ENCODE results near the gene SNX20. TPM values are rescaled to one million over a fixed set of nuclear protein-coding genes. Genes with fewer than 3 reads are reported as not detected.

SNX20 gene
- total and polyA plus RNA-seq, 2 of the 4 experiments (the other 2 are of a cell fraction) = not detected

- Histone ChIP-seq H3K23ac (ENCODE audit: low read depth, low read length) (no peak overlapping the region), H2BK20ac (ENCODE audit: low read depth, low read length) (no peak overlapping the region), H4K5ac (ENCODE audit: low read depth, low read length) (peak overlapping the region; percentile 53; the same call in 1 of the 2 replicates), H4K8ac (ENCODE audit: low read depth in 2 of 2, low read length in 2 of 2) (peak overlapping the region; percentile 53 to 69; a peak in 3 of 4 replicates), H3K4me2 (ENCODE audit: low read depth, low read length) (peak overlapping the region; percentile 66), H3K27me3 (ENCODE audit: control insufficient read depth, insufficient read depth, low read length) (peaks cover 10% of the 10 kb centered on the region), H2BK120ac (ENCODE audit: low read depth, low read length) (peak overlapping the region; percentile 70), H3K4me1 (ENCODE audit: control insufficient read depth, insufficient read depth, low read length) (no peaks in the 10 kb centered on the region), H3K36me3 (ENCODE audit: control insufficient read depth, insufficient read depth, low read length) (no peaks in the 10 kb centered on the region), H3K18ac (ENCODE audit: low read depth, low read length) (no peak overlapping the region; the same call in 1 of the 2 replicates), H3K4ac (ENCODE audit: low read depth, low read length) (0 out of 2 replicates have a peak overlapping the region, but pooled peaks have one; percentile 43), H4K20me1 (ENCODE audit: insufficient read depth, low read length) (no peaks in the 10 kb centered on the region), H3K9me3 (ENCODE audit: control insufficient read depth, insufficient read depth, low read length) (no peaks in the 10 kb centered on the region), H3K14ac (replicated peaks; ENCODE audit: low read depth, low read length) (peak overlapping the region; percentile 63; the same call in 1 of the 2 replicates), H2AFZ (replicated peaks; ENCODE audit: low read length, poor library complexity) (peak overlapping the region; percentile 94), H4K91ac (ENCODE audit: insufficient read depth, low read depth, low read length) (no peak overlapping the region), H2AK5ac (ENCODE audit: low read depth, low read length) (no peak overlapping the region), H3K27ac (ENCODE audit: insufficient read depth, low read length) (no peak overlapping the region), H3K9ac (ENCODE audit: low read depth, low read length) (no peak overlapping the region), H3K9me1 (ENCODE audit: insufficient read depth, low read length) (no peaks in the 10 kb centered on the region), H2BK15ac (ENCODE audit: low read depth, low read length) (no peak overlapping the region), H3K79me1 (ENCODE audit: low read depth in 1 of 2, low read length in 2 of 2) (no peaks in the 10 kb centered on the region), H3K56ac (ENCODE audit: extremely low read depth, insufficient read depth, low read length) (no peak overlapping the region), H2AK9ac (replicated peaks; ENCODE audit: low read depth, low read length, poor library complexity) (peak overlapping the region; percentile 38), H2BK5ac (ENCODE audit: low read depth, low read length, poor library complexity, severe bottlenecking) (no peak overlapping the region), H3K4me3 (ENCODE audit: insufficient read depth, low read depth, low read length) (peak overlapping the region; percentile 29)
- in situ Hi-C loops (cut with MboI; ENCODE audit: low sequenced_read_pairs) (no loop called here), dilution Hi-C loops (cut with HindIII; ENCODE audit: low sequenced_read_pairs, unreplicated experiment) (no loop called here), intact Hi-C loops (cut with micrococcal nuclease) (no loop called here)
- ATAC-seq (ENCODE audit: low read depth) (peak; percentile 51), DNase-seq (peak; percentile 46)
- 43% methylated on average over 4 of the region's 19 CpGs; no CpG with 5 or more reads in 1 of the 2 experiments for WGBS, 2 experiments (ENCODE audit: extremely low coverage in 2 of 2, insufficient read length in 1 of 2)
- no TSS peak for BruUV-seq (replicated peaks)
- CTCF ChIA-PET = interaction anchor here (1.4 kb wide), 1 partner anchor 33 kb away, joined by 3 read pairs; no protein-coding TSS in a partner anchor
- POLR2A ChIA-PET (ENCODE audit: unreplicated experiment) = no interaction called here
- TF ChIP-seq FOS (IDR thresholded peaks at IDR 0.05; ENCODE audit: low read depth, low read length) (no peak), SMC3 (IDR thresholded peaks at IDR 0.05; ENCODE audit: low read depth, low read length) (no peak), USF2 (IDR thresholded peaks at IDR 0.05; ENCODE audit: low read depth, low read length) (no peak; the same call in 1 of the 2 replicates), POLR2A (IDR thresholded peaks at IDR 0.05; ENCODE audit: low read depth, low read length) (no peak), RCOR1 (IDR thresholded peaks at IDR 0.05; ENCODE audit: insufficient replicate concordance, low read length) (no peak), CTCF (conservative IDR thresholded peaks at IDR 0.05; ENCODE audit: low read depth, low read length) (no peak), CHD1 (IDR thresholded peaks at IDR 0.05; ENCODE audit: low read depth, low read length) (no peak), BHLHE40 (IDR thresholded peaks at IDR 0.05; ENCODE audit: low read depth, low read length) (no peak), MAFK (IDR thresholded peaks at IDR 0.05; ENCODE audit: low read depth, low read length) (no peak), MXI1 (IDR thresholded peaks at IDR 0.05; ENCODE audit: borderline replicate concordance, low read depth, low read length) (no peak), MAZ (IDR thresholded peaks at IDR 0.05; ENCODE audit: borderline replicate concordance, low read depth, low read length) (no peak), NFE2L2 (IDR thresholded peaks at IDR 0.05; ENCODE audit: low read depth, low read length) (no peak), ELK1 (IDR thresholded peaks at IDR 0.05; ENCODE audit: borderline replicate concordance, low read depth, low read length) (no peak), RAD21 (IDR thresholded peaks at IDR 0.05; ENCODE audit: low read length) (no peak)
These were observed 17.0 kb upstream of the SNX20 start for GRCh38 chr16:50697881-50698767.

All from IMR-90 (cell line).